ENCODE measurements around the gene FAM168B.

FAM168B gene

GRCh38 chr2:131052741-131053263, 40.5 kb downstream of the FAM168B start:
- H3K4me3 ChIP-seq (replicated peaks; ENCODE audit: low read depth, low read length): no peak overlapping the region
- no peak for DNase-seq (ENCODE audit: extremely low read depth, low read depth)
- no peak for TF ChIP-seq CTCF (IDR thresholded peaks at IDR 0.05; ENCODE audit: low read depth, low read length, missing control alignments)

GRCh38 chr2:131050896-131051295, 42.4 kb downstream of the FAM168B start:
- no peak for TF ChIP-seq CTCF (IDR thresholded peaks at IDR 0.05; ENCODE audit: low read depth, low read length, missing control alignments)

GRCh38 chr2:131049150-131049718, 44.0 kb downstream of the FAM168B start:
- no peak for TF ChIP-seq CTCF (IDR thresholded peaks at IDR 0.05; ENCODE audit: low read depth, low read length, missing control alignments)
- H3K4me3 ChIP-seq (replicated peaks; ENCODE audit: low read depth, low read length): no peak overlapping the region
- DNase-seq (ENCODE audit: extremely low read depth, low read depth): no peak

More at GRCh38 chr2:131050896-131051295, 42.4 kb downstream of the FAM168B start:
- no peak for DNase-seq (ENCODE audit: extremely low read depth, low read depth)
- no peak overlapping the region for H3K4me3 ChIP-seq (replicated peaks; ENCODE audit: low read depth, low read length)

- no peak for TF ChIP-seq CTCF (IDR thresholded peaks at IDR 0.05; ENCODE audit: low read depth, low read length, missing control alignments)
- H3K4me3 ChIP-seq (replicated peaks; ENCODE audit: low read depth, low read length): no peak overlapping the region
- DNase-seq (ENCODE audit: extremely low read depth, low read depth): no peak
Observed at GRCh38 chr2:131048641-131049040, 44.6 kb downstream of the FAM168B start.

- no peak for TF ChIP-seq CTCF (IDR thresholded peaks at IDR 0.05; ENCODE audit: low read depth, low read length, missing control alignments)
- no peak overlapping the region for H3K4me3 ChIP-seq (replicated peaks; ENCODE audit: low read depth, low read length)
- no peak for DNase-seq (ENCODE audit: extremely low read depth, low read depth)
Observed at GRCh38 chr2:131047920-131048560, 45.2 kb downstream of the FAM168B start.

GRCh38 chr2:131046918-131047652, 46.2 kb downstream of the FAM168B start:
- DNase-seq (ENCODE audit: extremely low read depth, low read depth): no peak
- no peak overlapping the region for H3K4me3 ChIP-seq (replicated peaks; ENCODE audit: low read depth, low read length)
- TF ChIP-seq CTCF (IDR thresholded peaks at IDR 0.05; ENCODE audit: low read depth, low read length, missing control alignments): no peak
